Activated naive CD4-positive, alpha-beta T cell treated with anti-CD3 and anti-CD28 coated beads, Interleukin-2, amount 50 U/mL, for 72 hours (primary cell): ENCODE measurements around the gene CCDC60. TPM values are rescaled to one million over a fixed set of nuclear protein-coding genes. Genes with fewer than 3 reads are reported as not detected.

Source experiments
- ATAC-seq, 2 donors: fragments of 150-1000 bp; cut with Tn5 transposase; 2 replicates each; pipeline ENCODE4 v1.10.0; 2021; ENCODE audit warnings: mild to moderate bottlenecking in 2 of 2, moderate library complexity in 2 of 2
- DNase-seq, 2 donors: peaks; one replicate each; pipeline ENCODE4 v3.0.0; 2021 to 2022; ENCODE audit warnings: low spot score in 2 of 2
- H3K27ac Mint-ChIP-seq, 2 donors: one replicate each; pipeline ENCODE4 v1.8.0; 2022; ENCODE audit warnings: mild to moderate bottlenecking in 2 of 2, mixed read lengths in 2 of 2
- H3K36me3 Mint-ChIP-seq, 2 donors: one replicate each; pipeline ENCODE4 v1.8.0; 2022; ENCODE audit warnings: mixed read lengths in 2 of 2
- H3K9me3 Mint-ChIP-seq, 2 donors: one replicate each; pipeline ENCODE4 v1.8.0; 2022; ENCODE audit warnings: mixed read lengths in 2 of 2
- total RNA-seq, 2 donors: library from RNA; stranded (reverse); gene quantifications; one replicate each; pipeline ENCODE4 v1.2.3, GENCODE V29; 2022

The CCDC60 gene
- total RNA-seq, 2 donors from 2014 or later: not detected

- DNase-seq (no peak), ATAC-seq (no peak)
- no peaks in the 10 kb centered on the region for H3K36me3 Mint-ChIP-seq
- H3K27ac Mint-ChIP-seq: no peak overlapping the region
- peaks cover 0 to 4% of the 10 kb centered on the region in 2 donors for H3K9me3 Mint-ChIP-seq
Measured at GRCh38 chr12:119512772-119513497, 178.4 kb downstream of the CCDC60 start.

GRCh38 chr12:119528241-119528640, 193.7 kb downstream of the CCDC60 start:
- ATAC-seq (no peak), DNase-seq (no peak)
- H3K9me3 Mint-ChIP-seq: peaks cover 0 to 6% of the 10 kb centered on the region in 2 donors
- no peak overlapping the region for H3K27ac Mint-ChIP-seq
- H3K36me3 Mint-ChIP-seq: no peaks in the 10 kb centered on the region

GRCh38 chr12:119540476-119540875, 205.9 kb downstream of the CCDC60 start:
- ATAC-seq: no peak
- H3K27ac Mint-ChIP-seq: no peak overlapping the region
- peaks cover under 1 to 5% of the 10 kb centered on the region in 2 donors for H3K9me3 Mint-ChIP-seq

GRCh38 chr12:119544765-119545625, 210.5 kb downstream of the CCDC60 start:
- ATAC-seq (peak in 1 of 2 donors; percentile 50), DNase-seq (peak in 1 of 2 donors; percentile 66)
- Mint-ChIP-seq H3K36me3 (no peaks in the 10 kb centered on the region), H3K9me3 (no peaks in the 10 kb centered on the region), H3K27ac (no peak overlapping the region)

More at GRCh38 chr12:119540476-119540875, 205.9 kb downstream of the CCDC60 start:
- peaks cover 0 to 2% of the 10 kb centered on the region in 2 donors for H3K36me3 Mint-ChIP-seq
- no peak for DNase-seq

GRCh38 chr12:119546340-119546739, 211.8 kb downstream of the CCDC60 start:
- Mint-ChIP-seq H3K36me3 (no peaks in the 10 kb centered on the region), H3K27ac (no peak overlapping the region), H3K9me3 (no peaks in the 10 kb centered on the region)
- ATAC-seq (no peak), DNase-seq (no peak)

GRCh38 chr12:119547001-119547400, 212.5 kb downstream of the CCDC60 start:
- DNase-seq (no peak), ATAC-seq (no peak)
- no peaks in the 10 kb centered on the region for H3K9me3 Mint-ChIP-seq
- no peaks in the 10 kb centered on the region for H3K36me3 Mint-ChIP-seq
- no peak overlapping the region for H3K27ac Mint-ChIP-seq

GRCh38 chr12:119556854-119557253, 222.3 kb downstream of the CCDC60 start:
- no peaks in the 10 kb centered on the region for H3K36me3 Mint-ChIP-seq
- H3K27ac Mint-ChIP-seq: no peak overlapping the region
- ATAC-seq (no peak), DNase-seq (no peak)
- peaks cover 3 to 4% of the 10 kb centered on the region in 2 donors for H3K9me3 Mint-ChIP-seq

- H3K27ac Mint-ChIP-seq: no peak overlapping the region
- no peak for ATAC-seq
- H3K36me3 Mint-ChIP-seq: no peaks in the 10 kb centered on the region
- no peaks in the 10 kb centered on the region for H3K9me3 Mint-ChIP-seq
- no peak for DNase-seq
Measured at GRCh38 chr12:119565404-119565803, 230.9 kb downstream of the CCDC60 start.

- no peaks in the 10 kb centered on the region for H3K9me3 Mint-ChIP-seq
- no peak overlapping the region for H3K27ac Mint-ChIP-seq
- DNase-seq (no peak), ATAC-seq (no peak)
- no peaks in the 10 kb centered on the region for H3K36me3 Mint-ChIP-seq
Measured at GRCh38 chr12:119570771-119571170, 236.2 kb downstream of the CCDC60 start.

- DNase-seq (no peak), ATAC-seq (no peak)
- Mint-ChIP-seq H3K27ac (no peak overlapping the region), H3K36me3 (no peaks in the 10 kb centered on the region), H3K9me3 (no peaks in the 10 kb centered on the region)
Measured at GRCh38 chr12:119573086-119573485, 238.6 kb downstream of the CCDC60 start.

GRCh38 chr12:119574255-119574654, 239.7 kb downstream of the CCDC60 start:
- H3K9me3 Mint-ChIP-seq: no peaks in the 10 kb centered on the region
- no peaks in the 10 kb centered on the region for H3K36me3 Mint-ChIP-seq
- ATAC-seq (no peak), DNase-seq (no peak)
- no peak overlapping the region for H3K27ac Mint-ChIP-seq

- ATAC-seq (no peak), DNase-seq (no peak)
- no peaks in the 10 kb centered on the region for H3K36me3 Mint-ChIP-seq
- H3K27ac Mint-ChIP-seq: no peak overlapping the region
- H3K9me3 Mint-ChIP-seq: no peaks in the 10 kb centered on the region
Measured at GRCh38 chr12:119576118-119576810, 241.7 kb downstream of the CCDC60 start.

GRCh38 chr12:119576915-119577314, 242.4 kb downstream of the CCDC60 start:
- H3K36me3 Mint-ChIP-seq: no peaks in the 10 kb centered on the region
- no peak for ATAC-seq
- no peak for DNase-seq
- H3K9me3 Mint-ChIP-seq: no peaks in the 10 kb centered on the region
- H3K27ac Mint-ChIP-seq: no peak overlapping the region

- ATAC-seq (peak; percentile 67 to 86), DNase-seq (no peak)
- Mint-ChIP-seq H3K36me3 (no peaks in the 10 kb centered on the region), H3K27ac (no peak overlapping the region), H3K9me3 (peaks cover 0 to 4% of the 10 kb centered on the region in 2 donors)
Measured at GRCh38 chr12:119578112-119578511, 243.6 kb downstream of the CCDC60 start.

- Mint-ChIP-seq H3K9me3 (no peaks in the 10 kb centered on the region), H3K36me3 (peaks cover 0 to 2% of the 10 kb centered on the region in 2 donors), H3K27ac (no peak overlapping the region)
- ATAC-seq (no peak), DNase-seq (no peak)
Measured at GRCh38 chr12:119589097-119589496, 254.6 kb downstream of the CCDC60 start.

GRCh38 chr12:119589634-119590033, 255.1 kb downstream of the CCDC60 start:
- Mint-ChIP-seq H3K36me3 (peaks cover 0 to 7% of the 10 kb centered on the region in 2 donors), H3K27ac (no peak overlapping the region), H3K9me3 (no peaks in the 10 kb centered on the region)
- DNase-seq (no peak), ATAC-seq (no peak)
